ENCODE measurements around the gene ADAD2. TPM values are rescaled to one million over a fixed set of nuclear protein-coding genes. Genes with fewer than 3 reads are reported as not detected.

ADAD2 gene
- total and polyA plus RNA-seq, 4 donors: 0.14 to 0.44 (median 0.33) TPM; not detected in 1

GRCh38 chr16:84232969-84233368 is 42.0 kb downstream of the ADAD2 start:
- DNase-seq (ENCODE audit: low spot score): no peak
- no peak overlapping the region for H3K27ac ChIP-seq (ENCODE audit: low read depth in 1 of 2, low read length in 2 of 2)
- TF ChIP-seq RXRA (IDR thresholded peaks at IDR 0.05) (no peak), ZBTB33 (IDR thresholded peaks at IDR 0.05) (no peak), FOXA1 (IDR thresholded peaks at IDR 0.05) (no peak), REST (IDR thresholded peaks at IDR 0.05) (no peak), FOXA2 (IDR thresholded peaks at IDR 0.05) (no peak), CTCF (IDR thresholded peaks at IDR 0.05; ENCODE audit: low read depth, low read length, missing input control) (no peak), RAD21 (IDR thresholded peaks at IDR 0.05) (no peak), YY1 (IDR thresholded peaks at IDR 0.05) (no peak), ATF3 (IDR thresholded peaks at IDR 0.05) (no peak), HNF4A (conservative IDR thresholded peaks at IDR 0.05) (no peak), NR2F2 (IDR thresholded peaks at IDR 0.05) (no peak), HNF4G (IDR thresholded peaks at IDR 0.05) (no peak), EGR1 (IDR thresholded peaks at IDR 0.05; ENCODE audit: low read depth in 2 of 2) (no peak), JUND (IDR thresholded peaks at IDR 0.05) (no peak), MAX (IDR thresholded peaks at IDR 0.05) (no peak)
- H3K36me3 ChIP-seq (ENCODE audit: control insufficient read depth in 4 of 4, insufficient read depth in 3 of 4, low read depth in 1 of 4, low read length in 3 of 4): no peaks in the 10 kb centered on the region
- H3K4me1 ChIP-seq (ENCODE audit: control insufficient read depth in 4 of 4, insufficient read depth in 4 of 4, low read length in 3 of 4): no peaks in the 10 kb centered on the region
- no peaks in the 10 kb centered on the region for H3K9me3 ChIP-seq (ENCODE audit: control insufficient read depth in 4 of 4, low read length in 3 of 4)
- WGBS: 88% methylated on average over 5 of the region's 5 CpGs
- H3K9ac ChIP-seq (ENCODE audit: low read depth in 1 of 2, low read length in 2 of 2): no peak overlapping the region
- H3K27me3 ChIP-seq (ENCODE audit: control insufficient read depth in 4 of 4, insufficient read depth in 4 of 4, low read length in 3 of 4): peaks cover 0 to 4% (median 0%) of the 10 kb centered on the region in 4 donors
- H3K4me3 ChIP-seq (ENCODE audit: low read depth in 1 of 3, low read length in 3 of 3): no peak overlapping the region

- 80% methylated on average over 9 of the region's 9 CpGs for WGBS
These were observed 42.8 kb downstream of the ADAD2 start for GRCh38 chr16:84233748-84234147.

More at GRCh38 chr16:84233748-84234147, 42.8 kb downstream of the ADAD2 start:
- Histone ChIP-seq H3K4me1 (ENCODE audit: control insufficient read depth in 4 of 4, insufficient read depth in 4 of 4, low read length in 3 of 4) (no peaks in the 10 kb centered on the region), H3K27ac (ENCODE audit: low read depth in 1 of 2, low read length in 2 of 2) (no peak overlapping the region), H3K4me3 (ENCODE audit: low read depth in 1 of 3, low read length in 3 of 3) (no peak overlapping the region), H3K9me3 (ENCODE audit: control insufficient read depth in 4 of 4, low read length in 3 of 4) (no peaks in the 10 kb centered on the region), H3K9ac (ENCODE audit: low read depth in 1 of 2, low read length in 2 of 2) (no peak overlapping the region), H3K36me3 (ENCODE audit: control insufficient read depth in 4 of 4, insufficient read depth in 3 of 4, low read depth in 1 of 4, low read length in 3 of 4) (no peaks in the 10 kb centered on the region), H3K27me3 (ENCODE audit: control insufficient read depth in 4 of 4, insufficient read depth in 4 of 4, low read length in 3 of 4) (peaks cover 0 to 5% (median 1%) of the 10 kb centered on the region in 4 donors)
- DNase-seq (ENCODE audit: low spot score): no peak
- TF ChIP-seq RAD21 (IDR thresholded peaks at IDR 0.05) (no peak), EGR1 (IDR thresholded peaks at IDR 0.05; ENCODE audit: low read depth in 2 of 2) (no peak), REST (IDR thresholded peaks at IDR 0.05) (no peak), TAF1 (conservative IDR thresholded peaks at IDR 0.05) (no peak)

All from liver (tissue), 9 donors.